Measurements from ENCODE around the gene PACS2.

The PACS2 gene

GRCh38 chr14:105363847-105364708, 49.5 kb downstream of the PACS2 start:
- H3K4me3 ChIP-seq, result no peak overlapping the region
- H3K27me3 ChIP-seq (ENCODE audit: low read depth), result no peaks in the 10 kb centered on the region
- no peaks in the 10 kb centered on the region for H3K4me1 ChIP-seq
- no peaks in the 10 kb centered on the region for H3K9me3 ChIP-seq
- H3K36me3 ChIP-seq (replicated peaks), result peaks cover 4% of the 10 kb centered on the region; the same call in 1 of the 2 replicates
- no peak for DNase-seq (ENCODE audit: low spot score in 2 of 2)
- in situ Hi-C loops (cut with MboI; ENCODE audit: low sequenced_read_pairs), result no loop called here

- no peak for DNase-seq (ENCODE audit: low spot score in 2 of 2)
- H3K36me3 ChIP-seq (replicated peaks), result peaks cover 4% of the 10 kb centered on the region; the same call in 1 of the 2 replicates
- H3K9me3 ChIP-seq, result no peaks in the 10 kb centered on the region
- in situ Hi-C loops (cut with MboI; ENCODE audit: low sequenced_read_pairs), result no loop called here
- no peaks in the 10 kb centered on the region for H3K4me1 ChIP-seq
- no peak overlapping the region for H3K4me3 ChIP-seq
- H3K27me3 ChIP-seq (ENCODE audit: low read depth), result no peaks in the 10 kb centered on the region
These were observed 50.6 kb downstream of the PACS2 start for GRCh38 chr14:105365101-105365500.

- H3K36me3 ChIP-seq (replicated peaks), result peaks cover 2% of the 10 kb centered on the region; the same call in 1 of the 2 replicates
- H3K4me3 ChIP-seq, result no peak overlapping the region
- no peaks in the 10 kb centered on the region for H3K4me1 ChIP-seq
- in situ Hi-C loops (cut with MboI; ENCODE audit: low sequenced_read_pairs), result no loop called here
- H3K9me3 ChIP-seq, result no peaks in the 10 kb centered on the region
- H3K27me3 ChIP-seq (ENCODE audit: low read depth), result no peaks in the 10 kb centered on the region
- DNase-seq (ENCODE audit: low spot score in 2 of 2), result no peak
These were observed 51.1 kb downstream of the PACS2 start for GRCh38 chr14:105365681-105366080.

GRCh38 chr14:105366386-105367074, 52.0 kb downstream of the PACS2 start:
- no peak for DNase-seq (ENCODE audit: low spot score in 2 of 2)
- Histone ChIP-seq H3K4me3 (no peak overlapping the region), H3K4me1 (no peaks in the 10 kb centered on the region), H3K9me3 (no peaks in the 10 kb centered on the region), H3K36me3 (replicated peaks) (no peaks in the 10 kb centered on the region; the same call in 1 of the 2 replicates), H3K27me3 (ENCODE audit: low read depth) (no peaks in the 10 kb centered on the region)
- in situ Hi-C loops (cut with MboI; ENCODE audit: low sequenced_read_pairs), result no loop called here

GRCh38 chr14:105367116-105368031, 52.8 kb downstream of the PACS2 start:
- H3K36me3 ChIP-seq (replicated peaks), result no peaks in the 10 kb centered on the region; the same call in 1 of the 2 replicates
- no peak for DNase-seq (ENCODE audit: low spot score in 2 of 2)
- H3K4me1 ChIP-seq, result no peaks in the 10 kb centered on the region
- no peaks in the 10 kb centered on the region for H3K27me3 ChIP-seq (ENCODE audit: low read depth)
- no peak overlapping the region for H3K4me3 ChIP-seq
- no peaks in the 10 kb centered on the region for H3K9me3 ChIP-seq
- in situ Hi-C loops (cut with MboI; ENCODE audit: low sequenced_read_pairs), result no loop called here

- no peaks in the 10 kb centered on the region for H3K9me3 ChIP-seq
- no peaks in the 10 kb centered on the region for H3K27me3 ChIP-seq (ENCODE audit: low read depth)
- no peaks in the 10 kb centered on the region; the same call in 1 of the 2 replicates for H3K36me3 ChIP-seq (replicated peaks)
- no peak for DNase-seq (ENCODE audit: low spot score in 2 of 2)
- in situ Hi-C loops (cut with MboI; ENCODE audit: low sequenced_read_pairs), result no loop called here
- H3K4me1 ChIP-seq, result no peaks in the 10 kb centered on the region
- no peak overlapping the region for H3K4me3 ChIP-seq
These were observed 53.5 kb downstream of the PACS2 start for GRCh38 chr14:105368032-105368417.

- in situ Hi-C loops (cut with MboI; ENCODE audit: low sequenced_read_pairs), result no loop called here
These were observed 53.9 kb downstream of the PACS2 start for GRCh38 chr14:105368426-105368825.

GRCh38 chr14:105368910-105369652, 54.5 kb downstream of the PACS2 start:
- no peak for DNase-seq (ENCODE audit: low spot score in 2 of 2)
- no peaks in the 10 kb centered on the region for H3K4me1 ChIP-seq
- no peaks in the 10 kb centered on the region; the same call in 1 of the 2 replicates for H3K36me3 ChIP-seq (replicated peaks)
- no peak overlapping the region for H3K4me3 ChIP-seq
- no peaks in the 10 kb centered on the region for H3K9me3 ChIP-seq
- in situ Hi-C loops (cut with MboI; ENCODE audit: low sequenced_read_pairs), result no loop called here
- H3K27me3 ChIP-seq (ENCODE audit: low read depth), result no peaks in the 10 kb centered on the region

More at GRCh38 chr14:105368426-105368825, 53.9 kb downstream of the PACS2 start:
- Histone ChIP-seq H3K4me1 (no peaks in the 10 kb centered on the region), H3K36me3 (replicated peaks) (no peaks in the 10 kb centered on the region; the same call in 1 of the 2 replicates), H3K27me3 (ENCODE audit: low read depth) (no peaks in the 10 kb centered on the region), H3K9me3 (no peaks in the 10 kb centered on the region), H3K4me3 (no peak overlapping the region)
- DNase-seq (ENCODE audit: low spot score in 2 of 2), result no peak

GRCh38 chr14:105369653-105370040, 55.1 kb downstream of the PACS2 start:
- H3K36me3 ChIP-seq (replicated peaks), result no peaks in the 10 kb centered on the region; the same call in 1 of the 2 replicates
- no peak for DNase-seq (ENCODE audit: low spot score in 2 of 2)
- H3K4me1 ChIP-seq, result no peaks in the 10 kb centered on the region
- in situ Hi-C loops (cut with MboI; ENCODE audit: low sequenced_read_pairs), result no loop called here
- H3K4me3 ChIP-seq, result no peak overlapping the region
- H3K9me3 ChIP-seq, result no peaks in the 10 kb centered on the region
- H3K27me3 ChIP-seq (ENCODE audit: low read depth), result no peaks in the 10 kb centered on the region

GRCh38 chr14:105374389-105374788, 59.8 kb downstream of the PACS2 start:
- no peak overlapping the region for H3K4me3 ChIP-seq
- in situ Hi-C loops (cut with MboI; ENCODE audit: low sequenced_read_pairs), result no loop called here
- no peak for DNase-seq (ENCODE audit: low spot score in 2 of 2)

GRCh38 chr14:105375635-105376057, 61.1 kb downstream of the PACS2 start:
- in situ Hi-C loops (cut with MboI; ENCODE audit: low sequenced_read_pairs), result loop anchor here (5.0 kb wide), 1 partner anchor 157 kb away; no protein-coding TSS in a partner anchor
- no peak for DNase-seq (ENCODE audit: low spot score in 2 of 2)

More at GRCh38 chr14:105374389-105374788, 59.8 kb downstream of the PACS2 start:
- H3K27me3 ChIP-seq (ENCODE audit: low read depth), result no peaks in the 10 kb centered on the region
- H3K36me3 ChIP-seq (replicated peaks), result no peaks in the 10 kb centered on the region; the same call in 1 of the 2 replicates
- H3K4me1 ChIP-seq, result no peaks in the 10 kb centered on the region
- H3K9me3 ChIP-seq, result no peaks in the 10 kb centered on the region

GRCh38 chr14:105376521-105377440, 62.2 kb downstream of the PACS2 start:
- Histone ChIP-seq H3K36me3 (replicated peaks) (no peaks in the 10 kb centered on the region; the same call in 1 of the 2 replicates), H3K27me3 (ENCODE audit: low read depth) (no peaks in the 10 kb centered on the region), H3K4me1 (no peaks in the 10 kb centered on the region), H3K9me3 (no peaks in the 10 kb centered on the region), H3K4me3 (no peak overlapping the region)
- in situ Hi-C loops (cut with MboI; ENCODE audit: low sequenced_read_pairs), result loop anchor here (5.0 kb wide), 1 partner anchor 156 kb away; no protein-coding TSS in a partner anchor
- no peak for DNase-seq (ENCODE audit: low spot score in 2 of 2)

More at GRCh38 chr14:105375635-105376057, 61.1 kb downstream of the PACS2 start:
- H3K4me1 ChIP-seq, result no peaks in the 10 kb centered on the region
- no peaks in the 10 kb centered on the region for H3K27me3 ChIP-seq (ENCODE audit: low read depth)
- no peak overlapping the region for H3K4me3 ChIP-seq
- no peaks in the 10 kb centered on the region for H3K9me3 ChIP-seq
- H3K36me3 ChIP-seq (replicated peaks), result no peaks in the 10 kb centered on the region; the same call in none of the 2 replicates

Data from HAP-1 (cell line).